K562 (cell line): ENCODE measurements around the gene EEF2K. TPM values are rescaled to one million over a fixed set of nuclear protein-coding genes. Genes with fewer than 3 reads are reported as not detected.

Source experiments
- ARID2 ChIP-seq: fragments of 450-650 bp; IDR thresholded peaks from 2 replicates; pipeline ENCODE4 v1.6.1; 2017; ENCODE audit warnings: antibody characterized with exemption, mild to moderate bottlenecking
- CHD1 ChIP-seq: fragments of 200-600 bp; sonication (generic); IDR thresholded peaks from one replicate; pipeline ENCODE4 v1.6.1; 2012; ENCODE audit warnings: mild to moderate bottlenecking, moderate library complexity, low read length, inconsistent platforms
- E2F4 ChIP-seq: sonication (generic); formaldehyde crosslinking; IDR thresholded peaks from 2 replicates; pipeline ENCODE4 v1.8.0; 2022; ENCODE audit warnings: mild to moderate bottlenecking, low read depth, missing genetic modification reagents
- EHMT2 ChIP-seq: fragments of 450-650 bp; IDR thresholded peaks from 2 replicates; pipeline ENCODE4 v1.6.1; 2018; ENCODE audit warnings: antibody characterized with exemption
- ETS2 ChIP-seq: IDR thresholded peaks from 2 replicates; pipeline ENCODE4 v1.6.1; 2016; ENCODE audit warnings: borderline replicate concordance, missing genetic modification characterization, mild to moderate bottlenecking, moderate library complexity, missing compliant biosample characterization; ENCODE audit not compliant: poor library complexity, severe bottlenecking
- FOXJ2 ChIP-seq: fragments of 200-800 bp; sonication (Bioruptor generic); IDR thresholded peaks from 2 replicates; pipeline ENCODE4 v1.6.1; 2016; ENCODE audit warnings: missing genetic modification characterization, missing compliant biosample characterization
- GABPA ChIP-seq: fragments of 200-800 bp; sonication (Bioruptor generic); conservative IDR thresholded peaks from 2 replicates; pipeline ENCODE4 v1.6.1; 2016; ENCODE audit warnings: low read depth, missing genetic modification characterization, missing compliant biosample characterization
- GTF2A2 ChIP-seq: IDR thresholded peaks from 2 replicates; pipeline ENCODE4 v1.6.1; 2016; ENCODE audit warnings: mild to moderate bottlenecking, missing genetic modification characterization, missing compliant biosample characterization
- NBN ChIP-seq: fragments of 450-650 bp; IDR thresholded peaks from 2 replicates; pipeline ENCODE4 v1.6.1; 2016; ENCODE audit warnings: low read depth, mild to moderate bottlenecking
- NCOA1 ChIP-seq: fragments of 450-650 bp; IDR thresholded peaks from 2 replicates; pipeline ENCODE4 v1.6.1; 2016; ENCODE audit warnings: low read depth
- NFIC ChIP-seq: fragments of 450-650 bp; IDR thresholded peaks from 2 replicates; pipeline ENCODE4 v1.6.1; 2017; ENCODE audit warnings: mild to moderate bottlenecking, inconsistent platforms
- PML ChIP-seq: IDR thresholded peaks from 2 replicates; pipeline ENCODE4 v1.6.1; 2012; ENCODE audit warnings: low read length, inconsistent platforms
- POLR2H ChIP-seq: IDR thresholded peaks from 2 replicates; pipeline ENCODE4 v1.6.1; 2016; ENCODE audit warnings: missing genetic modification characterization, low read depth, mild to moderate bottlenecking, control low read depth, missing compliant biosample characterization, moderate library complexity
- RBM15 ChIP-seq: fragments of 200-400 bp; formaldehyde crosslinking; IDR thresholded peaks from 2 replicates; pipeline ENCODE4 v1.6.1; 2018; ENCODE audit warnings: mild to moderate bottlenecking, low read length, moderate library complexity; ENCODE audit not compliant: insufficient read depth
- SIX5 ChIP-seq, 2 experiments: IDR thresholded peaks; 2 replicates each; pipeline ENCODE4 v1.6.1; 2011; ENCODE audit warnings: low read length in 2 of 2, borderline replicate concordance in 1 of 2, low read depth in 1 of 2, mild to moderate bottlenecking in 1 of 2, moderate library complexity in 1 of 2; ENCODE audit not compliant: insufficient read depth in 1 of 2
- SREBF2 ChIP-seq: sonication (generic); formaldehyde crosslinking; IDR thresholded peaks from 2 replicates; pipeline ENCODE4 v1.4.0; 2020; ENCODE audit warnings: mild to moderate bottlenecking, missing genetic modification reagents
- THRA ChIP-seq: fragments of 450-650 bp; IDR thresholded peaks from 2 replicates; pipeline ENCODE4 v1.6.1; 2017; ENCODE audit warnings: mild to moderate bottlenecking, moderate library complexity
- UBTF ChIP-seq, 2 experiments: IDR thresholded peaks; 2 replicates each; pipeline ENCODE4 v1.6.1; 2012; ENCODE audit warnings: improper control_type of control experiment in 2 of 2, low read depth in 2 of 2, low read length in 2 of 2, borderline replicate concordance in 1 of 2
- ZBED1 ChIP-seq: IDR thresholded peaks from 2 replicates; pipeline ENCODE4 v1.6.1; 2014
- ZFP1 ChIP-seq: fragments of 450-650 bp; formaldehyde crosslinking; IDR thresholded peaks from 2 replicates; pipeline ENCODE4 v1.4.0; 2020; ENCODE audit warnings: mild to moderate bottlenecking, mixed read lengths
- ZNF174 ChIP-seq: fragments of 250-450 bp; sonication (Bioruptor Pico); IDR thresholded peaks from 2 replicates; pipeline ENCODE4 v1.4.0; 2020; ENCODE audit warnings: mild to moderate bottlenecking
- ZNF316 ChIP-seq: fragments of 450-650 bp; IDR thresholded peaks from 2 replicates; pipeline ENCODE4 v1.6.1; 2016
- ZNF408 ChIP-seq: fragments of 250-450 bp; sonication (Bioruptor Pico); IDR thresholded peaks from 2 replicates; pipeline ENCODE4 v1.4.0; 2020; ENCODE audit warnings: low read depth, mild to moderate bottlenecking, moderate library complexity
- ZNF512 ChIP-seq: IDR thresholded peaks from 2 replicates; pipeline ENCODE4 v1.6.1; 2016; ENCODE audit warnings: missing genetic modification characterization, missing compliant biosample characterization
- polyA plus RNA-seq, 8 experiments: library from polyadenylated mRNA; depleted of rRNA in 4 of 8; stranded (reverse) in 5 of 8; unstranded in 3 of 8; fragments of >200 nt; fragmentation: Nextera tagmentation in 2 of 8; fragmentation: Illumina TruSeq in 1 of 8; extraction: Ambion mirVana in 2 of 8; extraction: Trizol in 1 of 8; gene quantifications; 2 replicates each; pipeline versions ENCODE4 v1.2.1 to v1.2.3, GENCODE V29; 2011 to 2014; ENCODE audit warnings: inconsistent platforms in 1 of 8, missing spikeins in 1 of 8
- total RNA-seq, 7 experiments: library from RNA; depleted of rRNA in 6 of 7; stranded (reverse); fragments of >200 nt in 6 of 7; fragmentation: Illumina TruSeq in 2 of 7; extraction: Trizol in 2 of 7; gene quantifications; 2 replicates each; pipeline versions ENCODE4 v1.2.1 to v1.2.3, GENCODE V29; 2011 to 2021; ENCODE audit warnings: low replicate concordance in 1 of 7

Gene EEF2K
- total and polyA plus RNA-seq, 9 of the 15 experiments (the other 6 are each of a cell fraction or from before 2014, with no cell fraction given), result 3.0 to 35.2 (median 12.2) TPM

- TF ChIP-seq UBTF (IDR thresholded peaks at IDR 0.05; ENCODE audit: borderline replicate concordance in 1 of 2, low read depth in 2 of 2, low read length in 2 of 2), result no peak
- TF ChIP-seq ZNF316, result no peak
- no peak for TF ChIP-seq ARID2
- TF ChIP-seq ZBED1, result no peak
- TF ChIP-seq GTF2A2 (tag), result 0 out of 2 replicates have a peak, but pooled peaks have one; percentile 26
- no peak for TF ChIP-seq NCOA1
- no peak for TF ChIP-seq ZNF512 (tag)
- peak; percentile 79 for TF ChIP-seq CHD1
- no peak for TF ChIP-seq ETS2
- TF ChIP-seq NBN, result no peak
- no peak for TF ChIP-seq SREBF2 (CRISPR knock-in tag)
- TF ChIP-seq SIX5 (IDR thresholded peaks at IDR 0.05; ENCODE audit: borderline replicate concordance in 1 of 2, insufficient read depth in 1 of 2, low read depth in 1 of 2, low read length in 2 of 2), result no peak
- no peak for TF ChIP-seq ZNF408 (CRISPR knock-in tag)
- no peak for TF ChIP-seq ZFP1 (CRISPR knock-in tag)
- no peak for TF ChIP-seq E2F4 (CRISPR knock-in tag)
- no peak for TF ChIP-seq THRA
- no peak for TF ChIP-seq RBM15
- TF ChIP-seq GABPA (tag), result 0 out of 2 replicates have a peak, but pooled peaks have one; percentile 1
- peak; percentile 8; the same call in 1 of the 2 replicates for TF ChIP-seq PML
- peak; percentile 82; the same call in 1 of the 2 replicates for TF ChIP-seq POLR2H (tag)
- no peak for TF ChIP-seq EHMT2
- no peak for TF ChIP-seq NFIC
- TF ChIP-seq ZNF174 (CRISPR knock-in tag), result no peak
- TF ChIP-seq FOXJ2 (tag), result peak; percentile 71; the same call in 1 of the 2 replicates
These were observed 14.4 kb upstream of the EEF2K start (continued) for GRCh38 chr16:22191532-22192260.
